Stimulated activated CD4-positive, alpha-beta T cell treated with anti-CD3 and anti-CD28 coated beads, Interleukin-12 subunit alpha, Interleukin-12 subunit beta, amount 100 ng/mL, for 24 hours (primary cell): ENCODE results near the gene ARL8A.

Experiments
- DNase-seq, 2 experiments: peaks; one replicate each; pipeline ENCODE4 v3.0.0-alpha.2; 2020; ENCODE audit warnings: low read depth in 2 of 2

The ARL8A gene

DNA sequence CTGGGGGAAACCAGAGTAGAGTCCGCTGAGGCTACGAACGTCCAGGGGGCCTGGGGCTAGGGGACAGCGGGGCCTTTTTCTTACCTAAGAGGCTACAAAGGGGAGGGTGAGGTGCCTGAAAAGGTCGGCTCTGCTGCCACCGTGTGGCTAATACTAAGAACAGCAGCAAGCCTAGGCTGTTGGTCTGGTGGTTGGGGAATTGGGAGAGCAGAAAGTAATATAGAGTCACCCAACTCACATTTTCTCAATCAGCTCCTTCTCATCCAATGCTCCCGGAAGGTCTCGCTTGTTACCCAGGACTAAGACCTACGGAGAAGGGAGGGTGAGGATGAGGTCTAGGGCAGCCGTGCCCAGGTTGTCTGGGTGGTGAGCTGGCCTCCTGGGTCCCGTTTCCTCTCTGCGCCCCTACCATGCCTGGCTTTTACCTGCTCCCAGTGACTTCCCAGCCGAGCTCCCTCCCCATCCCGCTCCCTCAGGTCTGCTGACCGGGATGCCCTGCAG, 9.3 kb downstream of the ARL8A start:
- no peak for DNase-seq

- DNase-seq: no peak
Observed at GRCh38 chr1:202134645-202135172, 9.8 kb downstream of the ARL8A start.

DNA sequence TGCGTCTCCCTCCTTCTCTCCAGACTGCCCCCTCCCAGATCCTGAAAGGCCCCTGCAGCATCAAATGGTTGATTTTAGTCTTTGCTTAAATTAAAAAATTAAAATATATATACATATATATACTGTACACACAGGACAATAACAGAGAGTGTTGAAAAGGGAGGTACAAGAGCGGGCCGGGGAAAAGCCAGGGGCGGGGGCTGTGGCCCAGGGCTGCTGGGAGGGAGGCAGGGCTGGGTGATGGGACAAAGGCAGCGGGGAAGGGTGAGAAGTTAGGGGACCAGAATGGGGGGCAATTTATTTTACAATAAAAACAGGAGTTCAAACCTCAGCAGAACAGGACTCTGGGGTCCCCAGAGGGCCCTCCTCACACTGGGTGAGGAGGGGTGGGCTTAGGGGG, 10.5 kb downstream of the ARL8A start:
- no peak for DNase-seq

GRCh38 chr1:202133496-202133895, 11.0 kb downstream of the ARL8A start:
- DNase-seq: no peak

GRCh38 chr1:202133001-202133400, 11.5 kb downstream of the ARL8A start:
- DNase-seq: no peak

- DNase-seq: no peak
Observed at GRCh38 chr1:202131956-202132821, 12.3 kb downstream of the ARL8A start.

DNA sequence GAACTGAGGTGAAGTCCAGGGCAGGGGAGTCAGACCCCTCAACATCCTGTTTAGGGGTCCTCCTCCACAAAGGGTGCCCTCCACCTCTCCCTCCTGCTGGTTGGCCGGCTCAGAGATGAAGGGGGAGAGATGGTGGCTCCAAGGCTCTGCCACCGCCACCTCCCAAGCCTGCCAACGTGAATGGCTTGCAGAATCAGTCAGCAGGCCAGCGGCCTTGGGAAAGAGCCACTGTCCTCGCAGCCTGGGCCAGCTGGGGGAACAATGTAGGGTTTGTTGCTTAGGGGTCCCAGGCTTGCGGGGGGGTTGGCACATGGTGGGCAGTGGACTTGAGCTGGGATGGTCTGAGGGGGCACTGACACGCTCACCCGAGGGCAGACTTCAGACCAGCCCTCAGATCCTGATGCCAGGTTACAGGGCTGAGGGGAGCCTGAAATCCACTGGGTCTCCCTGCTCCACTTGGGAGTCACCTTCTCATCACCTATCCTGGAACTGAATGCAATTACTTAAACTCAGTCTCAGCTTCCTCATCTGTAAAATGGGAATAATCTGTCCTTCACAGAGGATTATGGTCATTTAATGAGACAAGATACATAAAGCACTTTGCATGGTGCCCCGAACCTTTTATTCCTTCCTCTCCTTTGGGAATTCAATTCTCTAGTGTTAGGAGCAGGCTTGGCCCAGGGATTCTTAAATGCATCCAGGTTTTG, 13.6 kb downstream of the ARL8A start:
- DNase-seq: no peak

DNA sequence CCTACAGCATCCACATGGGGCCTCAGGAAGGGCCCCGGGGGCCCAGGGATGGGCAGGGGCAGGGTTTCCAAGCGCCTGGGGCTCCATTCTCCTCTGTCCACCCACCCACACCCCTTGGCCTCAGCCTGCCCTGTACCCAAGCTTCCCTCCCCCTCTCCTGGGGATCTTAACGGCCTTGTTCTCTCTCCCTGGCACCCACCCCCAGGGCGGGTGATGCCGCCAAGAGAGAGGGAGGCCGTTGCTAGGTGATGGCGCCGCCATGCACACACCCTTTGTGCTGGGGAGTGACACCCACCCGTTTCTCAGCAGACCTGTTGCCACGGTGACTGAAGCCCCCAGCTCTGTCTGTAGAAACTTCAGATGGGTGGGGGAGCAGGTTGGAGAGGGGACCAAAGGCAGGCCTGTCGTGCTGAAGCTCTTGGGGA, 14.2 kb downstream of the ARL8A start:
- DNase-seq: no peak

- no peak for DNase-seq
Observed at GRCh38 chr1:202129453-202130296, 14.9 kb downstream of the ARL8A start.

GRCh38 chr1:202127836-202128622, 16.5 kb downstream of the ARL8A start:
- DNase-seq: no peak

DNA sequence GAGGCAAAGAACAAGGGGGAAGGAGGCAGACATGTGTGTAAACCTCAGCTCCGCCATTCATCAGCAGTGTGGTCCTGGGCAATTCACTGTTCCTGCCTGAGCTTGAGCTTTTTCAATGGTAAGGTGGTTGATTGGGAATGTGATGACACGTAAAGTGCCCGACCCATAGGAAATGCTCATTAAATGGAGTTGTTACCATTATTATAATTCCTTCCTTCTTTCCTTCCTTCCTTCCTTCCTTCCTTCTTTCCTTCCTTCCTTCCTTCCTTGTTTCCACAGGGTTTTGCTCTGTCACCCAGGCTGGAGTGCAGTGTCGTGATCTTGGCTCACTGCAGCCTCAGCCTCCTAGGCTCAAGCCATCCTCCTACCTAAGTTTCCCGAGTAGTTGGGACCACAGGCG, 17.5 kb downstream of the ARL8A start:
- DNase-seq: no peak

- no peak for DNase-seq
Observed at GRCh38 chr1:202126426-202126825, 18.1 kb downstream of the ARL8A start.

DNA sequence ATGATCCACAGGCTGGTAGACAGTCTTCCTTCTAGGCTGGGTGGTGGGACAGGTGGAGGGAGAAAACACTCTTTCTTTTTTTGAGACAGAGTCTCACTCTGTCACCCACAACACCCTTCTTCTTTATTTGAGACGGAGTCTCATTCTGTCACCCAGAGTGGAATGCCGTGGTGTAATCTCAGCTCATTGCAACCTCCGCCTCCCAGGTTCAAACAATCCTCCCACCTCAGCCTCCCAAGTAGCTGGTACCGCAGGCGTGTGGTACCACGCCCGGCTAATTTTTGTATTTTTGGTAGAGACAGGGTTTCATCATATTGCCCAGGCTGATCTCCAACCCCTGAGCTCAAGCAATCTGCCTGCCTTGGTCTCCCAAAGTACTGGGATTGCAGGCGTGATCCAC, 18.9 kb downstream of the ARL8A start:
- no peak for DNase-seq

DNA sequence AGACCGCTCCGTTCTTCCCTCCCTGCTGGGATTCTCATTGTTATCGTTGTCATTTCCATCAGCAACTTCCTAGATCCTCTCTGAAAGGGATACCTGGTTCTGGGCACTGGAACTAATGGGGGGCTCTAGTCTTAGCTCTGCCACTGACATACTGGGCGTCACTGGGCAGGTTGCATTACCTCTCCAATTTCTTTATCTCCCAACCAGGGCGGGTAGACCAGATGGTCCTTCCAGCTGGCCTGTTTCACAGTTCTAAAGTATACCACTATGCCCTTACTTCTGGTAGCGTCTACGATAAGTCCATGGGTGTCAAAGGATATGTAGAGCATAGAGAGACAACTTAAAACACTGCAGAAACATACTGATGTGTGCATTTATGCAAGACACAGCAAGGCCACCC, 20.4 kb downstream of the ARL8A start:
- DNase-seq: no peak

DNA sequence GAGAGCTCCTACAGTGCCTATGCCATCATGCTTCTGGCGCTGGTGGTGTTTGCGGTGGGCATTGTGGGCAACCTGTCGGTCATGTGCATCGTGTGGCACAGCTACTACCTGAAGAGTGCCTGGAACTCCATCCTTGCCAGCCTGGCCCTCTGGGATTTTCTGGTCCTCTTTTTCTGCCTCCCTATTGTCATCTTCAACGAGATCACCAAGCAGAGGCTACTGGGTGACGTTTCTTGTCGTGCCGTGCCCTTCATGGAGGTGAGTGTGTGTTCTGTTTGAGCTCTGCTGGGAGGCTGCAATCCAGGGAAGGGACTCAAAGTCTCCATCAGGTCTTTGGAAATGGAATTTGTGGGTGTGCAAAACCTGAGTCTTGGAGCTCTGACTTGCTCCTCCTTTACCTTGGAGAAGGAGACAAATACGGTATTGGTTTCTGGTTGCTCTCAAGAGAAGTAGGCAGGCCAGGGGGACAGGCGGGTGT, 21.2 kb downstream of the ARL8A start:
- DNase-seq: no peak

GRCh38 chr1:202122639-202123335, 21.8 kb downstream of the ARL8A start, which contains the start of gene GPR37L1:
Gene GPR37L1 (plus strand): TSS chr1:202122917. CDS start chr1:202122964, 47 bp downstream.
- no peak for DNase-seq

DNA sequence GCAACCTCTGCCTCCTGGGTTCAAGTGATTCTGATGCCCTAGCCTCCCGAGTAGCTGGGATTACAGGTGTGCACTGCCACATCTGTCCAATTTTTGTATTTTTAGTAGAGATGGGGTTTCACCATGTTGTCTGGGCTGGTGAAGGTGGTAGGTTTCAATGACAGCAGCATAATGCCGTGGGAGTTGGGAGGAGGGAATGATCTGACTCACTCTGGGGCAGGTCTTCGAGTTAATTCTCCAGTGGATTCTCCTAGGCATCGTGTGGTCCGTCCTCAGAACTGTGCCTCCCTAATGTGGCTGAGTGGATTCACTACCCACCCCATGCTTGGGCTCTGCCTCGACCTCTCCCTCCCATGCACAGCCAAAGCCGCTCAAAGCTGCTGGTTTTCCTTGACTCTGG, 23.5 kb downstream of the ARL8A start:
- no peak for DNase-seq

DNA sequence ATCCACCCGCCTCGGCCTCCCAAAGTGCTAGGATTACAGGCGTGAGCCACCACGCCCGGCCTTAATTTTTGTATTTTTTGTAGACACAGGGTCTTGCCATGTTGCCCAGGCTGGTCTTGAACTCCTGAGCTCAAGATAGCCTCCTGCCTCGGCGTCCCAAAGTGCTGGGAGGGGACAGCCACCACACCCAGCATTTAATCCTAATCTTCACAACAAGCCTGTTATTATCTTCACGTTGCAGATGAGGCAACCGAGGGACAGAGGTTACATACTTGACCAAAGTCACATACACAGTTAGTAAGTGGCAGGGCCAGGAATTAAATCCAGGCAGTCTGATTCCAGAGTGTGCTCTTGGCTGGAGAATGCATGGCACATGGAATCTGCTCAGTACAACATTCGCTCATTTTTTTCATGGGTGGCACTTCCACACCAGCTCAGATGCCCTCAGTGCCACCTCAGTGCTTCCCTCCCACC, 26.6 kb downstream of the ARL8A start:
- DNase-seq: no peak

GRCh38 chr1:202116287-202116686, 28.2 kb downstream of the ARL8A start:
- no peak for DNase-seq
